ENCODE measurements around the gene UBXN1. TPM values are rescaled to one million over a fixed set of nuclear protein-coding genes. Genes with fewer than 3 reads are reported as not detected.

Gene UBXN1
- total RNA-seq, 1 experiment from 2014 or later: 153 TPM

GRCh38 chr11:62687508-62688396, 8.9 kb upstream of the UBXN1 start:
- Mint-ChIP-seq H3K4me1 (ENCODE audit: insufficient read depth, unreplicated experiment) (peaks cover 19% of the 10 kb centered on the region), H3K27ac (ENCODE audit: low read depth, unreplicated experiment) (no peak overlapping the region), H3K36me3 (ENCODE audit: insufficient read depth, unreplicated experiment) (peaks cover 38% of the 10 kb centered on the region), H3K9me3 (ENCODE audit: unreplicated experiment) (no peaks in the 10 kb centered on the region), H3K27me3 (ENCODE audit: insufficient read depth, unreplicated experiment) (no peaks in the 10 kb centered on the region), H3K4me3 (ENCODE audit: unreplicated experiment) (no peak overlapping the region)
- no TSS peak for BruUV-seq (replicated peaks)
- ChIA-PET CTCF (no interaction called here), POLR2A (interaction anchor here (0.6 to 1.7 kb wide), 5 partner anchors 16 to 1582 kb away, joined by 3 to 4 read pairs (median 3); partner anchors contain the start of genes TAF6L and UQCC3)
- no peak for TF ChIP-seq CTCF (IDR thresholded peaks at IDR 0.05; ENCODE audit: unreplicated experiment)
- intact Hi-C loops (cut with micrococcal nuclease): no loop called here
- DNase-seq (ENCODE audit: unreplicated experiment): no peak

- H3K27me3 Mint-ChIP-seq (ENCODE audit: insufficient read depth, unreplicated experiment): no peaks in the 10 kb centered on the region
- peaks cover 11% of the 10 kb centered on the region for H3K36me3 Mint-ChIP-seq (ENCODE audit: insufficient read depth, unreplicated experiment)
- no TSS peak for BruUV-seq (replicated peaks)
- no peak overlapping the region for H3K27ac Mint-ChIP-seq (ENCODE audit: low read depth, unreplicated experiment)
- no peak for TF ChIP-seq CTCF (IDR thresholded peaks at IDR 0.05; ENCODE audit: unreplicated experiment)
- no peaks in the 10 kb centered on the region for H3K9me3 Mint-ChIP-seq (ENCODE audit: unreplicated experiment)
- no peak overlapping the region for H3K4me3 Mint-ChIP-seq (ENCODE audit: unreplicated experiment)
- peaks cover 14% of the 10 kb centered on the region for H3K4me1 Mint-ChIP-seq (ENCODE audit: insufficient read depth, unreplicated experiment)
- intact Hi-C loops (cut with micrococcal nuclease): no loop called here
- ChIA-PET CTCF (interaction anchor here (1.1 kb wide), 1 partner anchor 41 kb away, joined by 6 read pairs; no protein-coding TSS in a partner anchor), POLR2A (no interaction called here)
- DNase-seq (ENCODE audit: unreplicated experiment): no peak
Observed at GRCh38 chr11:62682518-62682917, 3.6 kb upstream of the UBXN1 start.

GRCh38 chr11:62680825-62681240, 2.0 kb upstream of the UBXN1 start:
- ChIA-PET CTCF (interaction anchor here (0.6 to 3.0 kb wide), 33 partner anchors 9 to 344 kb away, joined by 3 to 72 read pairs (median 4); partner anchors contain the start of genes ASRGL1, BSCL2, GNG3 and HNRNPUL2), POLR2A (interaction anchor here (0.6 to 7.1 kb wide), 30 partner anchors 9 to 1353 kb away, joined by 3 to 132 read pairs (median 5); partner anchors contain the start of genes C11orf98, CSKMT, GANAB and HNRNPUL2)
- DNase-seq (ENCODE audit: unreplicated experiment): peak; percentile 77
- Mint-ChIP-seq H3K4me1 (ENCODE audit: insufficient read depth, unreplicated experiment) (peaks cover 22% of the 10 kb centered on the region), H3K36me3 (ENCODE audit: insufficient read depth, unreplicated experiment) (peaks cover 27% of the 10 kb centered on the region), H3K9me3 (ENCODE audit: unreplicated experiment) (no peaks in the 10 kb centered on the region), H3K27me3 (ENCODE audit: insufficient read depth, unreplicated experiment) (no peaks in the 10 kb centered on the region), H3K4me3 (ENCODE audit: unreplicated experiment) (peak overlapping the region; percentile 45), H3K27ac (ENCODE audit: low read depth, unreplicated experiment) (no peak overlapping the region)
- BruUV-seq (replicated peaks): no TSS peak
- peak; percentile 42 for TF ChIP-seq CTCF (IDR thresholded peaks at IDR 0.05; ENCODE audit: unreplicated experiment)
- intact Hi-C loops (cut with micrococcal nuclease): loop anchor here (2.0 kb wide), 1 partner anchor 14 kb away; no protein-coding TSS in a partner anchor

GRCh38 chr11:62678433-62678769, 472 bp downstream of the UBXN1 start:
- TF ChIP-seq CTCF (IDR thresholded peaks at IDR 0.05; ENCODE audit: unreplicated experiment): no peak
- Mint-ChIP-seq H3K27me3 (ENCODE audit: insufficient read depth, unreplicated experiment) (no peaks in the 10 kb centered on the region), H3K4me1 (ENCODE audit: insufficient read depth, unreplicated experiment) (peaks cover 22% of the 10 kb centered on the region), H3K9me3 (ENCODE audit: unreplicated experiment) (no peaks in the 10 kb centered on the region), H3K4me3 (ENCODE audit: unreplicated experiment) (peak overlapping the region; percentile 72), H3K36me3 (ENCODE audit: insufficient read depth, unreplicated experiment) (peaks cover 44% of the 10 kb centered on the region), H3K27ac (ENCODE audit: low read depth, unreplicated experiment) (peak overlapping the region; percentile 94)
- CTCF ChIA-PET: interaction anchor here (2.2 to 2.9 kb wide), 2 partner anchors 11 to 15 kb away, joined by 8 to 15 read pairs; no protein-coding TSS in a partner anchor
- no peak for DNase-seq (ENCODE audit: unreplicated experiment)
- BruUV-seq (replicated peaks): no TSS peak
- POLR2A ChIA-PET: interaction anchor here (1.0 to 7.1 kb wide), 15 partner anchors 10 to 130 kb away, joined by 3 to 132 read pairs (median 5); partner anchors contain the start of genes C11orf98, CSKMT, HNRNPUL2 and LBHD1
- intact Hi-C loops (cut with micrococcal nuclease): no loop called here
